GM12864 (cell line): ENCODE measurements around the gene AZU1.

Source experiments
- DNase-seq: peaks from one replicate; pipeline ENCODE4 v3.0.0-alpha.2; 2011; ENCODE audit warnings: low read depth
- H3K4me3 ChIP-seq: 2 replicates; pipeline ENCODE4 v1.5.1; 2011; ENCODE audit warnings: mild to moderate bottlenecking, low read depth, low read length, control low read depth
- TF ChIP-seq, protein P1 (sequence below): IDR thresholded peaks from 2 replicates; pipeline ENCODE4 v1.5.1; 2011; ENCODE audit warnings: low read depth, mild to moderate bottlenecking, moderate library complexity, low read length, control low read depth, inconsistent platforms; ENCODE audit errors: missing control alignments

The AZU1 gene

DNA sequence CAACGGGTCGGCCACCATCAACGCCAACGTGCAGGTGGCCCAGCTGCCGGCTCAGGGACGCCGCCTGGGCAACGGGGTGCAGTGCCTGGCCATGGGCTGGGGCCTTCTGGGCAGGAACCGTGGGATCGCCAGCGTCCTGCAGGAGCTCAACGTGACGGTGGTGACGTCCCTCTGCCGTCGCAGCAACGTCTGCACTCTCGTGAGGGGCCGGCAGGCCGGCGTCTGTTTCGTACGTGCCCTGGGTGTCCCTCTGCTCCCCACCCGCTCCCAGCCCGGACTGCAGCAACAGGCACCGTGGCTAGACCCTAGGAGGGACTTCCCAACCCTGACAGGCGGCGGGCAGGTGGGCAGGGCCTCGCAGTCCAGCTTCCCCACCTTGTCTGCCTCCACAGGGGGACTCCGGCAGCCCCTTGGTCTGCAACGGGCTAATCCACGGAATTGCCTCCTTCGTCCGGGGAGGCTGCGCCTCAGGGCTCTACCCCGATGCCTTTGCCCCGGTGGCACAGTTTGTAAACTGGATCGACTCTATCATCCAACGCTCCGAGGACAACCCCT is 28.0 kb downstream of the AZU1 start:
- DNase-seq, result no peak
- no peak overlapping the region for H3K4me3 ChIP-seq
- TF ChIP-seq, protein P1, sequence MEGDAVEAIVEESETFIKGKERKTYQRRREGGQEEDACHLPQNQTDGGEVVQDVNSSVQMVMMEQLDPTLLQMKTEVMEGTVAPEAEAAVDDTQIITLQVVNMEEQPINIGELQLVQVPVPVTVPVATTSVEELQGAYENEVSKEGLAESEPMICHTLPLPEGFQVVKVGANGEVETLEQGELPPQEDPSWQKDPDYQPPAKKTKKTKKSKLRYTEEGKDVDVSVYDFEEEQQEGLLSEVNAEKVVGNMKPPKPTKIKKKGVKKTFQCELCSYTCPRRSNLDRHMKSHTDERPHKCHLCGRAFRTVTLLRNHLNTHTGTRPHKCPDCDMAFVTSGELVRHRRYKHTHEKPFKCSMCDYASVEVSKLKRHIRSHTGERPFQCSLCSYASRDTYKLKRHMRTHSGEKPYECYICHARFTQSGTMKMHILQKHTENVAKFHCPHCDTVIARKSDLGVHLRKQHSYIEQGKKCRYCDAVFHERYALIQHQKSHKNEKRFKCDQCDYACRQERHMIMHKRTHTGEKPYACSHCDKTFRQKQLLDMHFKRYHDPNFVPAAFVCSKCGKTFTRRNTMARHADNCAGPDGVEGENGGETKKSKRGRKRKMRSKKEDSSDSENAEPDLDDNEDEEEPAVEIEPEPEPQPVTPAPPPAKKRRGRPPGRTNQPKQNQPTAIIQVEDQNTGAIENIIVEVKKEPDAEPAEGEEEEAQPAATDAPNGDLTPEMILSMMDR, result no peak

GRCh38 chr19:858284-858683 is 30.6 kb downstream of the AZU1 start:
- H3K4me3 ChIP-seq, result no peak overlapping the region
- TF ChIP-seq, protein P1, result no peak
- DNase-seq, result no peak

DNA sequence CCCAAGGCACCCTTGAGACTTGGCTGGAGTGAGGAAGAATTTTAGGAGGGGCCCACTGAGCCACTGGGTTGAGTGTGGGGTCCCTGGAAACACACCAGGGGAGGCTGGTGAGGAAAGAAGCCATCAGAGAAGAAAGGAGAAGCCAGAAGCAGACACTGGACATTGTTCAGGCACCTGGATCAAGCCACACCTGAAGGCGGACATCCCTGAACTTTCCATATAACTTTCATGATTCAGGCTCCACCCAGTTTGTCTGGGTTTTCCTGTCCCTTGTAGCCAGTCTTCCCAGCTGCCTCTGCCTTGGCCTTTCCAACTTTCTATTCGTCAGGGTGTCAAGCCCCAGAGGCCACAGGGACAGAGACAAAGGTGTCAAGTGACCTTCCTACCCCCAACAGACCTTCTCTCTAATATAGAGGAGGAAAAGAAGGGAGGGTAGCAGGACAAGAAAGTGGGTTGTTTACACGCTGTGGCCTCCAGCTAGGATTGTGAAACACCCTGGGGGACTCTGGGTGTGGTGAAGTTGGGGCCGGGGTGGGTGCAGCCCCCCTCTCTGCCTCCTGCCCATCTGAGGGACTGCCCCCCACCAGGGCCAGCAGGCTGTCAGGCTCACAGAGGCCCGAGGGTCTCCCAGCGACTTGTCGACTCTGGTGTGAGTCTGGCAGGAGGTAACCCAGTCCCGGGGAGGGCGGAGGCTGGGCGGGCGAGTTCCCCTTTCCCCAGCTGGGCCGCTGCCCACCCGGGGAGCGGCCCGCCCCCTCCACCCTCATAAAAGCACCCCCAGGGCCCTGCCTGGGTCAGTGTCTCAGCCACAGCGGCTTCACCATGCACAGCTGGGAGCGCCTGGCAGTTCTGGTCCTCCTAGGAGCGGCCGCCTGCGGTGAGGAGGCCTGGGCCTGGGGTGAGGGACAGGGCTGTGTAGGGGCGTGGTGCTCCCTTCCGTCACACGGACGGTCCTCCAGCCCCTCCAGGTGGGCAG is 31.5 kb downstream of the AZU1 start, which contains the start of gene CFD:
TSS of gene CFD (plus strand) at position 797 of the 976 bp plus-strand sequence. CDS start at position 823, 26 bp downstream.
- no peak within 1 kb of the TSS for H3K4me3 ChIP-seq
- no peak for DNase-seq
- TF ChIP-seq, protein P1, result no peak

DNA sequence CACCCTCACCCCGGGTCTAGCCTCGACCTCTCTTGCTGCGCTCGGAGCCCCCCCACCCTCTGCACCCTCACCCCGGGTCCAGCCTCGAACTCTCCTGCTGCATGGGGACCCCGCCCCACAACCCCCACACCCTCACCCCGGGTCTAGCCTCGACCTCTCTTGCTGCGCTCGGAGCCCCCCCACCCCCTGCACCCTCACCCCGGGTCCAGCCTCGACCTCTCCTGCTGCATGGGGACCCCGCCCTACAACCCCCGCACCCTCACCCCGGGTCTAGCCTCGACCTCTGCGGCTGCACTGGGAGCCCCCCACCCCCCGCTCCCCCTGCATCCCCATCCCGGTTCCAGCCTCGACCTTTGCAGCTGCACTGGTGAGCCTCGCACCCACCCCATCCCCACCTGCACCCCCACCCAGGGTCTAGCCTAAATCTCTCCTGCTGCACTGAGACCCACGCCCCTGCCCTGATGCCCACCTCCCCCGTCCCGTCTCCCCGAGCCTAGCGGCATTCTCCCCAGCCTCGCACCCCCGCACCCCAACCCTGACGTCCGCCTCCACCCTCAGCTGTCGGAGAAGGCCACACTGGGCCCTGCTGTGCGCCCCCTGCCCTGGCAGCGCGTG is 33.6 kb downstream of the AZU1 start:
- H3K4me3 ChIP-seq, result no peak overlapping the region
- TF ChIP-seq, protein P1, result no peak
- no peak for DNase-seq

DNA sequence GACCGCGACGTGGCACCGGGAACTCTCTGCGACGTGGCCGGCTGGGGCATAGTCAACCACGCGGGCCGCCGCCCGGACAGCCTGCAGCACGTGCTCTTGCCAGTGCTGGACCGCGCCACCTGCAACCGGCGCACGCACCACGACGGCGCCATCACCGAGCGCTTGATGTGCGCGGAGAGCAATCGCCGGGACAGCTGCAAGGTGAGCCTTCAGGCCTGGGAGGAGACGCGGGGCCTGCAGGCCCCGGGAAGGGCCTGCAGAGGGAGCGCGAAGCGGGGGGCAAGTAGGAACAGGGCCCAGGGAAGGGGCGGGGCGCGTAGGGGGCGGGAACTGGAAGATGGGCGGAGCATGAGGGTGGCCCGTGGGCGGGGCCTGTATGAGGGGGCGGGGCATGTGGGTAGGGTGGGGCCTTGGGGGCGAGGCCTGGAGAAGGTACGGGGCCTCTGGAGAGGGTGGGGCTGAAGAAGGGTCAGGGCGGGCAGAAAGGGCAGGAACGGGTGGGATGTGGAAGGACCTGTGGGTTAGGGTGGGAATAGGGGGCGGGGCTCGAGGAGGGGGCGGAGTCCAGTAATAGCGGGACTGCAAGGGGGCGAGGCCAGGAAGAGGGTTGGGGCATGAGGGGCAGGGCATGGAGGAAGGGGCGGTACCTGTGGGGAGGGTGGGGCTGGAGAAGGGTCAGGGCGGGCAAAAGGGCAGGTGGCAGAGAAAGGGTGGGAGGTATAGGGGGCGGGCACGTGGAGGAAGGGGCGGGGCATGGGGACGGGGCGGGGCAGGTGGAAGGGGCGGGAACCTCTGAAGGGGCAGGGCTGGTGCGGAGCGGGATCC is 34.3 kb downstream of the AZU1 start:
- TF ChIP-seq, protein P1, result no peak
- no peak overlapping the region for H3K4me3 ChIP-seq
- DNase-seq, result peak; percentile 49

- DNase-seq, result no peak
- TF ChIP-seq, protein P1, result no peak
- peak overlapping the region; percentile 11; the same call in 1 of the 2 replicates for H3K4me3 ChIP-seq
Measured at GRCh38 chr19:862581-863314, 35.1 kb downstream of the AZU1 start.
